ENCODE results near the gene GALNS. TPM values are rescaled to one million over a fixed set of nuclear protein-coding genes. Genes with fewer than 3 reads are reported as not detected.

Gene GALNS
- total and polyA plus RNA-seq, 2 of the 13 experiments (the other 11 are each of a cell fraction or from before 2014, with no cell fraction given): 9.2 to 9.8 TPM

GRCh38 chr16:88881007-88881615 is 24.4 kb upstream of the GALNS start (continued):
- TF ChIP-seq TFE3 (CRISPR knock-in tag; IDR thresholded peaks at IDR 0.05): no peak
- TF ChIP-seq ZNF782 (CRISPR knock-in tag; IDR thresholded peaks at IDR 0.05; ENCODE audit: borderline replicate concordance): no peak
- TF ChIP-seq ZNF816 (CRISPR knock-in tag; IDR thresholded peaks at IDR 0.05; ENCODE audit: borderline replicate concordance): no peak
- no peak for TF ChIP-seq ZNF552 (CRISPR knock-in tag; IDR thresholded peaks at IDR 0.05; ENCODE audit: borderline replicate concordance)
- no peak for TF ChIP-seq PRDM10 (CRISPR knock-in tag; IDR thresholded peaks at IDR 0.05; ENCODE audit: low read depth)
- TF ChIP-seq ZNF619 (CRISPR knock-in tag; IDR thresholded peaks at IDR 0.05): no peak
- TF ChIP-seq REST (IDR thresholded peaks at IDR 0.05; ENCODE audit: borderline replicate concordance in 1 of 2, low read depth in 1 of 2, low read length in 2 of 2): no peak
- TF ChIP-seq THAP11 (CRISPR knock-in tag; IDR thresholded peaks at IDR 0.05): no peak
- no peak for TF ChIP-seq SALL1 (CRISPR knock-in tag; IDR thresholded peaks at IDR 0.05)
- TF ChIP-seq KMT2B (CRISPR knock-in tag; IDR thresholded peaks at IDR 0.05): no peak
- no peak for TF ChIP-seq ZBTB38 (CRISPR knock-in tag; IDR thresholded peaks at IDR 0.05)
- no peak for TF ChIP-seq ZNF570 (CRISPR knock-in tag; IDR thresholded peaks at IDR 0.05; ENCODE audit: borderline replicate concordance)
- no peak for TF ChIP-seq SMARCC2 (IDR thresholded peaks at IDR 0.05)
- no peak for TF ChIP-seq CREB1 (IDR thresholded peaks at IDR 0.05)
- TF ChIP-seq CREB1 (CRISPR knock-in tag; IDR thresholded peaks at IDR 0.05): no peak
- TF ChIP-seq NFKB2 (CRISPR knock-in tag; IDR thresholded peaks at IDR 0.05; ENCODE audit: borderline replicate concordance): no peak
- TF ChIP-seq ZBTB34 (CRISPR knock-in tag; IDR thresholded peaks at IDR 0.05): no peak
- TF ChIP-seq STAT5B (CRISPR knock-in tag; IDR thresholded peaks at IDR 0.05): no peak
- no peak for TF ChIP-seq XRCC5 (optimal IDR thresholded peaks at IDR 0.05; ENCODE audit: low read length)
- TF ChIP-seq ZSCAN29 (CRISPR knock-in tag; conservative IDR thresholded peaks at IDR 0.05): no peak
